HCT116 (cell line): ENCODE results near the gene CYP1A1.

Source experiments
- ATF3 ChIP-seq: IDR thresholded peaks from 2 replicates; pipeline ENCODE4 v1.6.1; 2012
- CTCF ChIP-seq, 3 experiments: fragments of 200-600 bp in 1 of 3; sonication (generic) in 1 of 3; IDR thresholded peaks in 2 of 3; conservative IDR thresholded peaks in 1 of 3; 2 replicates each; pipeline ENCODE4 v1.5.1; 2012 to 2017; ENCODE audit warnings: low read depth in 2 of 3, low read length in 2 of 3, antibody characterized with exemption in 1 of 3, borderline replicate concordance in 1 of 3, control low read depth in 1 of 3, mild to moderate bottlenecking in 1 of 3, mixed read lengths in 1 of 3, mixed run types in 1 of 3, moderate library complexity in 1 of 3; ENCODE audit not compliant: insufficient read depth in 1 of 3
- EZH2phosphoT487 ChIP-seq: fragments of 200-600 bp; IDR thresholded peaks from 2 replicates; pipeline ENCODE4 v1.6.1; 2018; ENCODE audit warnings: antibody characterized with exemption, borderline replicate concordance
- JUND ChIP-seq: IDR thresholded peaks from 2 replicates; pipeline ENCODE4 v1.6.1; 2012
- MAX ChIP-seq: IDR thresholded peaks from 2 replicates; pipeline ENCODE4 v1.6.1; 2012
- POLR2A ChIP-seq: IDR thresholded peaks from 2 replicates; pipeline ENCODE4 v1.7.0; 2011; ENCODE audit warnings: borderline replicate concordance; ENCODE audit not compliant: insufficient read depth, insufficient read length; ENCODE audit errors: extremely low read depth
- RAD21 ChIP-seq: IDR thresholded peaks from 2 replicates; pipeline ENCODE4 v1.6.1; 2012; ENCODE audit warnings: low read depth, mild to moderate bottlenecking
- ZBTB33 ChIP-seq: IDR thresholded peaks from 2 replicates; pipeline ENCODE4 v1.6.1; 2011; ENCODE audit warnings: mild to moderate bottlenecking, low read length, moderate library complexity; ENCODE audit not compliant: insufficient replicate concordance; ENCODE audit errors: extremely low read depth

- TF ChIP-seq EZH2phosphoT487 (no peak), MAX (no peak), CTCF (IDR thresholded peaks at IDR 0.05 in 2 of 3, conservative IDR thresholded peaks at IDR 0.05 in 1 of 3; ENCODE audit: borderline replicate concordance in 1 of 3, insufficient read depth in 1 of 3, low read depth in 2 of 3, low read length in 2 of 3) (no peak), POLR2A (no peak), ATF3 (no peak), RAD21 (no peak), JUND (no peak), ZBTB33 (no peak)
Observed at GRCh38 chr15:74767167-74768098, 42.1 kb upstream of the CYP1A1 start.
